Measurements from ENCODE around the gene ADM2. TPM values are rescaled to one million over a fixed set of nuclear protein-coding genes. Genes with fewer than 3 reads are reported as not detected.

ADM2 gene
- total and polyA plus RNA-seq, 2 of the 13 experiments (the other 11 are each of a cell fraction or from before 2014, with no cell fraction given) = 1.2 to 3.0 TPM

GRCh38 chr22:50485221-50486131 is 4.1 kb downstream of the ADM2 start (continued):
- no peak for TF ChIP-seq THYN1 (CRISPR knock-in tag; IDR thresholded peaks at IDR 0.05; ENCODE audit: borderline replicate concordance, low read depth)
- no peak for TF ChIP-seq ZNF614 (CRISPR knock-in tag; IDR thresholded peaks at IDR 0.05; ENCODE audit: borderline replicate concordance)
- no peak; the same call in 1 of the 2 replicates for TF ChIP-seq ZBTB20 (CRISPR knock-in tag; IDR thresholded peaks at IDR 0.05; ENCODE audit: borderline replicate concordance, low read depth)
- TF ChIP-seq MEF2D (CRISPR knock-in tag; IDR thresholded peaks at IDR 0.05) = peak; percentile 59
- TF ChIP-seq CBX2 (IDR thresholded peaks at IDR 0.05; ENCODE audit: low read depth, low read length) = no peak
- TF ChIP-seq CBX2 (CRISPR knock-in tag; IDR thresholded peaks at IDR 0.05; ENCODE audit: low read depth) = no peak
- TF ChIP-seq ATF4 (CRISPR knock-in tag; IDR thresholded peaks at IDR 0.05) = peak in 1 of 2 experiments; percentile 57; a peak in 2 of 4 replicates
- no peak for TF ChIP-seq ZBTB10 (CRISPR knock-in tag; IDR thresholded peaks at IDR 0.05; ENCODE audit: borderline replicate concordance)
- TF ChIP-seq REPIN1 (CRISPR knock-in tag; IDR thresholded peaks at IDR 0.05; ENCODE audit: borderline replicate concordance, low read depth) = peak; percentile 57; the same call in 1 of the 2 replicates
- TF ChIP-seq SALL2 (CRISPR knock-in tag; IDR thresholded peaks at IDR 0.05) = peak; percentile 64
- no peak for TF ChIP-seq ZKSCAN8 (CRISPR knock-in tag; IDR thresholded peaks at IDR 0.05; ENCODE audit: borderline replicate concordance)
- TF ChIP-seq PHF8 (CRISPR knock-in tag; IDR thresholded peaks at IDR 0.05) = no peak; the same call in 1 of the 2 replicates
- no peak for TF ChIP-seq CHD4 (IDR thresholded peaks at IDR 0.05; ENCODE audit: borderline replicate concordance, low read length)
- TF ChIP-seq ZNF550 (CRISPR knock-in tag; IDR thresholded peaks at IDR 0.05; ENCODE audit: borderline replicate concordance) = no peak
- no peak for TF ChIP-seq ZNF629 (CRISPR knock-in tag; conservative IDR thresholded peaks at IDR 0.05)
- no peak for TF ChIP-seq EZH2 (conservative IDR thresholded peaks at IDR 0.05; ENCODE audit: low read depth, low read length)
- no peak for TF ChIP-seq ZNF891 (CRISPR knock-in tag; IDR thresholded peaks at IDR 0.05)
- peak; percentile 49 for TF ChIP-seq FOSL2 (CRISPR knock-in tag; IDR thresholded peaks at IDR 0.05)
- no peak for TF ChIP-seq CBFB (CRISPR knock-in tag; IDR thresholded peaks at IDR 0.05)
- peak; percentile 90 for TF ChIP-seq BORCS8-MEF2B (CRISPR knock-in tag; IDR thresholded peaks at IDR 0.05)
- TF ChIP-seq ZBTB7A (CRISPR knock-in tag; IDR thresholded peaks at IDR 0.05) = peak; percentile 83; the same call in 1 of the 2 replicates
- TF ChIP-seq ZNF337 (CRISPR knock-in tag; IDR thresholded peaks at IDR 0.05; ENCODE audit: borderline replicate concordance, low read depth) = no peak
- TF ChIP-seq MIXL1 (CRISPR knock-in tag; IDR thresholded peaks at IDR 0.05) = no peak
- peak; percentile 34; the same call in 1 of the 2 replicates for TF ChIP-seq ZNF563 (CRISPR knock-in tag; IDR thresholded peaks at IDR 0.05)

Measured in HepG2 (cell line).